Endothelial cell of umbilical vein (primary cell): ENCODE data around the gene DLG5. TPM values are rescaled to one million over a fixed set of nuclear protein-coding genes. Genes with fewer than 3 reads are reported as not detected.

Experiments
- BruUV-seq: library from RNA; stranded (reverse); fragments of 400-500 nt; replicated peaks from 2 replicates; lab custom pipeline; 2021; lab: Mats Ljungman, UMichigan
- CTCF ChIA-PET: fragments of 300-600, 350-600 bp; sonication (Branson Sonifier 250); formaldehyde crosslinking; loops from one replicate; lab custom pipeline; 2021; ENCODE audit warnings: antibody characterized with exemption, inconsistent platforms; lab: Charles Lee
- POLR2A ChIA-PET: fragments of 300-600, 350-600 bp; sonication (Branson Sonifier 250); formaldehyde crosslinking; loops from one replicate; lab custom pipeline; 2021; ENCODE audit warnings: antibody characterized with exemption, inconsistent platforms; lab: Charles Lee
- DNase-seq: peaks from one replicate; pipeline ENCODE4 v3.0.0-alpha.2; 2011; ENCODE audit warnings: low read depth, low spot score
- FAIRE-seq: peaks from 2 replicates; lab custom pipeline; 2011; peaks lifted over from hg19 to GRCh38; lab: Jason Lieb, UNC
- H2AFZ ChIP-seq: 2 replicates; pipeline ENCODE4 v1.6.0; 2012; ENCODE audit warnings: low read depth, low read length, control low read depth, inconsistent platforms
- H3K27ac ChIP-seq: 2 replicates; pipeline ENCODE4 v1.5.1; 2011; ENCODE audit warnings: low read depth, mild to moderate bottlenecking, control low read depth, low read length, moderate library complexity; ENCODE audit not compliant: insufficient read depth
- H3K27me3 ChIP-seq, 2 experiments: 2 replicates each; pipeline versions ENCODE4 v1.6.0 to v1.6.1; 2011; ENCODE audit warnings: low read length in 2 of 2, mixed read lengths in 1 of 2; ENCODE audit not compliant: control insufficient read depth in 2 of 2, insufficient read depth in 2 of 2
- H3K36me3 ChIP-seq, 2 experiments: 2 replicates in 1 of 2; 3 replicates in 1 of 2; pipeline ENCODE4 v1.5.1; 2011; ENCODE audit warnings: low read length in 2 of 2, mild to moderate bottlenecking in 1 of 2, moderate library complexity in 1 of 2; ENCODE audit not compliant: control insufficient read depth in 2 of 2, insufficient read depth in 2 of 2; ENCODE audit errors: extremely low read depth in 1 of 2
- H3K4me1 ChIP-seq: 3 replicates; pipeline ENCODE4 v1.5.1; 2011; ENCODE audit warnings: mild to moderate bottlenecking, low read length; ENCODE audit not compliant: control insufficient read depth, insufficient read depth; ENCODE audit errors: extremely low read depth
- H3K4me2 ChIP-seq: 2 replicates; pipeline ENCODE4 v1.6.1; 2011; ENCODE audit warnings: low read length, control low read depth, mixed read lengths; ENCODE audit not compliant: insufficient read depth
- H3K4me3 ChIP-seq, 3 experiments: fragments of 200-600 bp in 1 of 3; sonication (generic), shearing (Covaris generic) in 1 of 3; replicated peaks in 1 of 3; 2 replicates each; pipeline ENCODE4 v1.5.1; 2011 to 2016; ENCODE audit warnings: control low read depth in 3 of 3, low read length in 3 of 3, mild to moderate bottlenecking in 2 of 3, inconsistent platforms in 1 of 3, low read depth in 1 of 3, moderate library complexity in 1 of 3; ENCODE audit not compliant: insufficient read depth in 1 of 3
- H3K79me2 ChIP-seq: 2 replicates; pipeline ENCODE4 v1.6.0; 2012; ENCODE audit warnings: low read length, inconsistent platforms; ENCODE audit not compliant: control insufficient read depth, insufficient read depth
- H3K9ac ChIP-seq: replicated peaks from 2 replicates; pipeline ENCODE3; 2011; ENCODE audit warnings: low read length, control low read depth; ENCODE audit not compliant: insufficient read depth; ENCODE audit errors: extremely low read depth
- H3K9me1 ChIP-seq: replicated peaks from 3 replicates; pipeline ENCODE4 v1.6.0; 2011; ENCODE audit warnings: mild to moderate bottlenecking, low read length; ENCODE audit not compliant: control insufficient read depth, insufficient read depth; ENCODE audit errors: extremely low read depth
- H3K9me3 ChIP-seq: replicated peaks from 2 replicates; pipeline ENCODE4 v1.5.1; 2012; ENCODE audit warnings: low read length, inconsistent platforms; ENCODE audit not compliant: control insufficient read depth, insufficient read depth
- H4K20me1 ChIP-seq: replicated peaks from 2 replicates; pipeline ENCODE3; 2011; ENCODE audit warnings: mild to moderate bottlenecking, low read length; ENCODE audit not compliant: control insufficient read depth, insufficient read depth; ENCODE audit errors: extremely low read depth
- EZH2 ChIP-seq: IDR thresholded peaks from 2 replicates; pipeline ENCODE4 v1.6.1; 2012; ENCODE audit warnings: borderline replicate concordance, low read depth, mild to moderate bottlenecking, moderate library complexity, low read length, inconsistent platforms; ENCODE audit not compliant: severe bottlenecking
- FOS ChIP-seq: IDR thresholded peaks from 2 replicates; pipeline ENCODE4 v1.6.1; 2011; ENCODE audit warnings: mild to moderate bottlenecking, low read length, moderate library complexity, borderline replicate concordance; ENCODE audit not compliant: insufficient read depth
- GATA2 ChIP-seq: IDR thresholded peaks from 2 replicates; pipeline ENCODE4 v1.7.0; 2011; ENCODE audit warnings: low read depth, mild to moderate bottlenecking, moderate library complexity, mixed read lengths, low read length; ENCODE audit not compliant: insufficient read length, insufficient read depth
- JUN ChIP-seq: IDR thresholded peaks from 2 replicates; pipeline ENCODE4 v1.6.1; 2011; ENCODE audit warnings: borderline replicate concordance, low read depth; ENCODE audit not compliant: insufficient read length, insufficient read depth
- MYC ChIP-seq: IDR thresholded peaks from one replicate; pipeline ENCODE4 v1.6.1; 2011; ENCODE audit warnings: mild to moderate bottlenecking, low read depth, low read length
- POLR2A ChIP-seq: IDR thresholded peaks from 2 replicates; pipeline ENCODE4 v1.6.1; 2012; ENCODE audit warnings: low read depth, mild to moderate bottlenecking, control low read depth, low read length
- POLR2AphosphoS5 ChIP-seq: IDR thresholded peaks from 2 replicates; pipeline ENCODE4 v1.6.1; 2012; ENCODE audit warnings: low read depth, mild to moderate bottlenecking, control low read depth, low read length, moderate library complexity; ENCODE audit not compliant: insufficient read depth
- dilution Hi-C: fragments of 300-500 bp; cut with MboI; formaldehyde crosslinking; loops from one replicate; pipeline ENCODE4 v1.15.0; 2019; ENCODE audit warnings: low sequenced_read_pairs; ENCODE audit not compliant: extremely low pct_ligation_motif_present
- intact Hi-C: fragments of 100-400 bp; cut with micrococcal nuclease; formaldehyde crosslinking; loops from one replicate; pipeline ENCODE4 v1.10.0; 2022
- polyA plus RNA-seq, 4 experiments: library from polyadenylated mRNA; depleted of rRNA in 3 of 4; stranded (reverse) in 3 of 4; unstranded in 1 of 4; fragments of >200 nt; gene quantifications; 2 replicates each; pipeline versions ENCODE4 v1.2.1 to v1.2.3, GENCODE V29; 2011 to 2012; ENCODE audit warnings: missing spikeins in 1 of 4
- total RNA-seq: library from RNA; stranded (reverse); gene quantifications from 2 replicates; pipeline ENCODE4 v1.2.3, GENCODE V29; 2021
- TF ChIP-seq, protein P1 (sequence below), 2 donors: IDR thresholded peaks; 1 replicate in 1 of 2; 2 replicates in 1 of 2; pipeline ENCODE4 v1.5.1; 2011; ENCODE audit warnings: low read length in 2 of 2, mild to moderate bottlenecking in 2 of 2, moderate library complexity in 2 of 2, control low read depth in 1 of 2, inconsistent platforms in 1 of 2, low read depth in 1 of 2; ENCODE audit not compliant: insufficient read depth in 1 of 2; ENCODE audit errors: extremely low read depth in 1 of 2
- TF ChIP-seq, protein P2 (sequence below): IDR thresholded peaks from 2 replicates; pipeline ENCODE4 v1.6.1; 2011; ENCODE audit not compliant: insufficient read depth, insufficient read length

Gene DLG5
- total and polyA plus RNA-seq, 2 donors (not counting 3 experiments of a cell fraction or from before 2014, with no cell fraction given): 12.3 to 24.9 TPM

- H3K27ac ChIP-seq: no peak overlapping the region
- ChIA-PET POLR2A (no interaction called here), CTCF (interaction anchor here (0.8 to 1.6 kb wide), 3 partner anchors 30 to 130 kb away, joined by 3 to 5 read pairs (median 3); no protein-coding TSS in a partner anchor)
- H3K4me1 ChIP-seq: no peaks in the 10 kb centered on the region
- H3K9me3 ChIP-seq: no peaks in the 10 kb centered on the region
- no peaks in the 10 kb centered on the region for H4K20me1 ChIP-seq
- no peak overlapping the region for H3K9ac ChIP-seq
- no peak for FAIRE-seq
- no peak for DNase-seq
- no peak overlapping the region for H3K4me2 ChIP-seq
- TF ChIP-seq POLR2A (no peak), JUN (no peak), GATA2 (no peak), FOS (no peak), MYC (no peak), EZH2 (no peak), POLR2AphosphoS5 (no peak)
- TF ChIP-seq, protein P1, sequence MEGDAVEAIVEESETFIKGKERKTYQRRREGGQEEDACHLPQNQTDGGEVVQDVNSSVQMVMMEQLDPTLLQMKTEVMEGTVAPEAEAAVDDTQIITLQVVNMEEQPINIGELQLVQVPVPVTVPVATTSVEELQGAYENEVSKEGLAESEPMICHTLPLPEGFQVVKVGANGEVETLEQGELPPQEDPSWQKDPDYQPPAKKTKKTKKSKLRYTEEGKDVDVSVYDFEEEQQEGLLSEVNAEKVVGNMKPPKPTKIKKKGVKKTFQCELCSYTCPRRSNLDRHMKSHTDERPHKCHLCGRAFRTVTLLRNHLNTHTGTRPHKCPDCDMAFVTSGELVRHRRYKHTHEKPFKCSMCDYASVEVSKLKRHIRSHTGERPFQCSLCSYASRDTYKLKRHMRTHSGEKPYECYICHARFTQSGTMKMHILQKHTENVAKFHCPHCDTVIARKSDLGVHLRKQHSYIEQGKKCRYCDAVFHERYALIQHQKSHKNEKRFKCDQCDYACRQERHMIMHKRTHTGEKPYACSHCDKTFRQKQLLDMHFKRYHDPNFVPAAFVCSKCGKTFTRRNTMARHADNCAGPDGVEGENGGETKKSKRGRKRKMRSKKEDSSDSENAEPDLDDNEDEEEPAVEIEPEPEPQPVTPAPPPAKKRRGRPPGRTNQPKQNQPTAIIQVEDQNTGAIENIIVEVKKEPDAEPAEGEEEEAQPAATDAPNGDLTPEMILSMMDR (IDR thresholded peaks at IDR 0.05; ENCODE audit: extremely low read depth in 1 of 2, insufficient read depth in 1 of 2, low read depth in 1 of 2, low read length in 2 of 2): no peak
- TF ChIP-seq, protein P2, sequence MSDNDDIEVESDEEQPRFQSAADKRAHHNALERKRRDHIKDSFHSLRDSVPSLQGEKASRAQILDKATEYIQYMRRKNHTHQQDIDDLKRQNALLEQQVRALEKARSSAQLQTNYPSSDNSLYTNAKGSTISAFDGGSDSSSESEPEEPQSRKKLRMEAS: no peak
- no peaks in the 10 kb centered on the region for H3K27me3 ChIP-seq
- no peaks in the 10 kb centered on the region for H3K79me2 ChIP-seq
- dilution Hi-C loops: no loop called here
- H3K36me3 ChIP-seq: no peaks in the 10 kb centered on the region
- no peak overlapping the region for H3K4me3 ChIP-seq
- H2AFZ ChIP-seq: no peak overlapping the region
- intact Hi-C loops: no loop called here
- no TSS peak for BruUV-seq
- no peaks in the 10 kb centered on the region for H3K9me1 ChIP-seq
Observed at GRCh38 chr10:77886795-77887355, 39.7 kb downstream of the DLG5 start.
